ENCODE data around the gene SNCAIP.

SNCAIP gene

GRCh38 chr5:122500245-122501088 is 188.4 kb downstream of the SNCAIP start:
- DNase-seq (ENCODE audit: low read depth), result no peak

DNA sequence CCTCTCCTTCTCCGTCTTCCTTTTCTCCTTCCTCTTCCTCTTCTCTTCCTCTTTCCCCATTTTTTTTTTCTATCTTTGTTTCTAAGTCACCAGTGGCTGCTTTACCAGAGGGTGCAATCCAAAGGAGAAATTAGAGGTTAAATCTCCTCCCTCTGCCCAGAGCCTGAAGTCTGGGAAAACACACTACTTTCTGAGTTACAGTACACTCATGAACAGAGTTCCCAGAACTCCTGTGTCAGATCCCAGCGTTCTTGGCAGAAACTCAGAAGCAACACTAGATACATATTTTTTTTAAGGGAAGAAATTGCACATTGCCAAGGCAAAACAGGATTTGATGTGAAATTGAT is 189.0 kb downstream of the SNCAIP start:
- no peak for DNase-seq (ENCODE audit: low read depth)

- no peak for DNase-seq (ENCODE audit: low read depth)
These were observed 195.0 kb downstream of the SNCAIP start for GRCh38 chr5:122507045-122507444.

- DNase-seq (ENCODE audit: low read depth), result no peak
These were observed 195.5 kb downstream of the SNCAIP start for GRCh38 chr5:122507581-122507980.

DNA sequence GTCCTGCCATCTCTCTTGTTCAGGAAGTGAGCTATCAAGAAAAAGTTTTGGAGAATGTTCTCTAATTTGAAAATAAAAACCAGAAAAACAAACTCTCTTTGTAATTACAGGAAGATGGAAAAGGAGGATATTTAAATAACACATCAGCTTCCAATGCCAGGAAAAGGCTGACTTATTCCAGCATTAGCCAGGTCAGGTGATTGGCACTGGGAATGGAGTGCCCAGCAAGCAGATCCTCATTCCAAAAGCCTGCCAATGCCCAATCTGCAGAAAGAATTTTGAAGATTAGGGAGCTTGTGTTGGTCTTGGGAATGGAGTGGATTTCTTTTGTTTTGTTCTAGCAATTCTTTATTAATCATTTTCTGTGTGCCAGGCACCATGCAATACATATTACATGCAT is 196.6 kb downstream of the SNCAIP start:
- no peak for DNase-seq (ENCODE audit: low read depth)

Measured in stimulated activated CD8-positive, alpha-beta memory T cell treated with anti-CD3 and anti-CD28 coated beads, Interleukin-12 subunit alpha, Interleukin-12 subunit beta, amount 100 ng/mL, for 4 hours (primary cell).